ENCODE results near the gene AP3S2.

- TF ChIP-seq CTCF (IDR thresholded peaks at IDR 0.05) (no peak), POLR2A (IDR thresholded peaks at IDR 0.05) (no peak)
Measured at GRCh38 chr15:89810837-89811236, 83.0 kb downstream of the AP3S2 start.
